Chondrocyte (in vitro differentiated cells): ENCODE results near the gene DIAPH2. TPM values are rescaled to one million over a fixed set of nuclear protein-coding genes. Genes with fewer than 3 reads are reported as not detected.

Experiments
- DNase-seq: peaks from one replicate; pipeline ENCODE4 v3.0.0; 2021; ENCODE audit warnings: mixed read lengths, low spot score
- H3K27ac Mint-ChIP-seq: one replicate; pipeline ENCODE4 v1.8.0; 2021; ENCODE audit warnings: mild to moderate bottlenecking, moderate library complexity, mixed read lengths; ENCODE audit not compliant: unreplicated experiment
- H3K27me3 Mint-ChIP-seq: 2 replicates; pipeline ENCODE4 v1.8.0; 2021; ENCODE audit warnings: low read depth, mixed read lengths
- H3K36me3 Mint-ChIP-seq: 2 replicates; pipeline ENCODE4 v1.8.0; 2021; ENCODE audit warnings: low read depth, mixed read lengths
- H3K4me1 Mint-ChIP-seq: 2 replicates; pipeline ENCODE4 v1.8.0; 2021; ENCODE audit warnings: low read depth, mild to moderate bottlenecking, mixed read lengths
- H3K4me3 Mint-ChIP-seq: one replicate; pipeline ENCODE4 v1.8.0; 2021; ENCODE audit warnings: mild to moderate bottlenecking, moderate library complexity, mixed read lengths; ENCODE audit not compliant: unreplicated experiment
- H3K9me3 Mint-ChIP-seq: 2 replicates; pipeline ENCODE4 v1.8.0; 2021; ENCODE audit warnings: low read depth, mixed read lengths
- CTCF ChIP-seq: fragments of 200-600 bp; sonication (generic); IDR thresholded peaks from 2 replicates; pipeline ENCODE4 v1.5.0; 2021; ENCODE audit warnings: antibody characterized with exemption, mild to moderate bottlenecking, moderate library complexity
- total RNA-seq: library from RNA; stranded (reverse); gene quantifications from 3 replicates; pipeline ENCODE4 v1.2.1, GENCODE V29; 2021

The DIAPH2 gene
- total RNA-seq, 1 donor from 2014 or later, result 14.5 TPM

GRCh38 chrX:96770315-96770714 lies 85.7 kb downstream of the DIAPH2 start:
- TF ChIP-seq CTCF, result peak; percentile 94
- no peak overlapping the region for H3K4me3 Mint-ChIP-seq
- no peaks in the 10 kb centered on the region for H3K36me3 Mint-ChIP-seq
- no peak for DNase-seq
- H3K27ac Mint-ChIP-seq, result no peak overlapping the region
- H3K9me3 Mint-ChIP-seq, result no peaks in the 10 kb centered on the region
- H3K27me3 Mint-ChIP-seq, result no peaks in the 10 kb centered on the region
- no peaks in the 10 kb centered on the region for H3K4me1 Mint-ChIP-seq

GRCh38 chrX:96771486-96771885 lies 86.8 kb downstream of the DIAPH2 start:
- Mint-ChIP-seq H3K27me3 (no peaks in the 10 kb centered on the region), H3K4me3 (no peak overlapping the region), H3K27ac (no peak overlapping the region), H3K9me3 (no peaks in the 10 kb centered on the region), H3K36me3 (no peaks in the 10 kb centered on the region), H3K4me1 (no peaks in the 10 kb centered on the region)
- DNase-seq, result no peak
- TF ChIP-seq CTCF, result no peak

- H3K9me3 Mint-ChIP-seq, result no peaks in the 10 kb centered on the region
- no peak overlapping the region for H3K4me3 Mint-ChIP-seq
- no peak for TF ChIP-seq CTCF
- no peaks in the 10 kb centered on the region for H3K36me3 Mint-ChIP-seq
- no peak overlapping the region for H3K27ac Mint-ChIP-seq
- no peaks in the 10 kb centered on the region for H3K27me3 Mint-ChIP-seq
- DNase-seq, result no peak
- peaks cover 5% of the 10 kb centered on the region for H3K4me1 Mint-ChIP-seq
Observed at GRCh38 chrX:96774116-96774515, 89.5 kb downstream of the DIAPH2 start.

- H3K27ac Mint-ChIP-seq, result no peak overlapping the region
- H3K36me3 Mint-ChIP-seq, result no peaks in the 10 kb centered on the region
Observed at GRCh38 chrX:96776966-96777365, 92.3 kb downstream of the DIAPH2 start.

GRCh38 chrX:96791559-96791958 lies 106.9 kb downstream of the DIAPH2 start:
- no peaks in the 10 kb centered on the region for H3K36me3 Mint-ChIP-seq
- H3K27ac Mint-ChIP-seq, result no peak overlapping the region
- H3K27me3 Mint-ChIP-seq, result no peaks in the 10 kb centered on the region
- H3K4me1 Mint-ChIP-seq, result peaks cover 9% of the 10 kb centered on the region
- no peaks in the 10 kb centered on the region for H3K9me3 Mint-ChIP-seq
- no peak for DNase-seq
- TF ChIP-seq CTCF, result no peak
- no peak overlapping the region for H3K4me3 Mint-ChIP-seq

More at GRCh38 chrX:96776966-96777365, 92.3 kb downstream of the DIAPH2 start:
- H3K9me3 Mint-ChIP-seq, result no peaks in the 10 kb centered on the region
- H3K4me1 Mint-ChIP-seq, result peaks cover 5% of the 10 kb centered on the region
- no peak for DNase-seq
- no peaks in the 10 kb centered on the region for H3K27me3 Mint-ChIP-seq
- TF ChIP-seq CTCF, result no peak
- no peak overlapping the region for H3K4me3 Mint-ChIP-seq
